GM19238 (cell line): ENCODE measurements around the gene C14orf132.
"Not testable (repeated sequence)": the region's sequence is repeated elsewhere in the genome, so short reads cannot be mapped to it uniquely, and the experiment has no call there.

Source experiments
- DNase-seq: peaks from one replicate; pipeline ENCODE4 v3.0.0; 2011; ENCODE audit warnings: low spot score; ENCODE audit not compliant: insufficient read length

Gene C14orf132

GRCh38 chr14:96059519-96060135 is 20.5 kb downstream of the C14orf132 start:
- no peak for DNase-seq

- DNase-seq, result no peak
Measured at GRCh38 chr14:96060186-96060933, 21.2 kb downstream of the C14orf132 start.

- no peak for DNase-seq
Measured at GRCh38 chr14:96062010-96062409, 22.8 kb downstream of the C14orf132 start.

- no peak for DNase-seq
Measured at GRCh38 chr14:96062506-96062905, 23.3 kb downstream of the C14orf132 start.

GRCh38 chr14:96064866-96065265 is 25.7 kb downstream of the C14orf132 start:
- DNase-seq, result no peak

- no peak for DNase-seq
Measured at GRCh38 chr14:96065661-96066459, 26.7 kb downstream of the C14orf132 start.

- DNase-seq, result no peak
Measured at GRCh38 chr14:96066976-96067375, 27.8 kb downstream of the C14orf132 start.

- DNase-seq, result no peak
Measured at GRCh38 chr14:96067985-96068930, 29.1 kb downstream of the C14orf132 start.

GRCh38 chr14:96069421-96069820 is 30.3 kb downstream of the C14orf132 start:
- no peak for DNase-seq

GRCh38 chr14:96071561-96071960 is 32.4 kb downstream of the C14orf132 start:
- DNase-seq, result no peak

GRCh38 chr14:96072076-96072475 is 32.9 kb downstream of the C14orf132 start:
- no peak for DNase-seq

- no peak for DNase-seq
Measured at GRCh38 chr14:96072746-96073145, 33.6 kb downstream of the C14orf132 start.

- not testable (repeated sequence) for DNase-seq
Measured at GRCh38 chr14:96073260-96074039, 34.3 kb downstream of the C14orf132 start.

GRCh38 chr14:96077983-96078624 is 38.9 kb downstream of the C14orf132 start:
- DNase-seq, result no peak

- no peak for DNase-seq
Measured at GRCh38 chr14:96078625-96079016, 39.5 kb downstream of the C14orf132 start.

- no peak for DNase-seq
Measured at GRCh38 chr14:96079066-96079465, 39.9 kb downstream of the C14orf132 start.

GRCh38 chr14:96080571-96080970 is 41.4 kb downstream of the C14orf132 start:
- no peak for DNase-seq

GRCh38 chr14:96081224-96081623 is 42.1 kb downstream of the C14orf132 start:
- DNase-seq, result no peak

GRCh38 chr14:96081767-96082400 is 42.7 kb downstream of the C14orf132 start:
- DNase-seq, result no peak
